K562 (cell line): ENCODE results near the gene LSM12. TPM values are rescaled to one million over a fixed set of nuclear protein-coding genes. Genes with fewer than 3 reads are reported as not detected.

Experiments used
- ATF7 ChIP-seq: fragments of 450-650 bp; IDR thresholded peaks from 2 replicates; pipeline ENCODE4 v1.7.1; 2014; ENCODE audit warnings: mild to moderate bottlenecking, moderate library complexity
- CHD2 ChIP-seq: IDR thresholded peaks from 2 replicates; pipeline ENCODE4 v1.6.1; 2011; ENCODE audit warnings: low read depth, low read length
- CSDE1 ChIP-seq, 2 experiments: fragments of 450-650 bp; IDR thresholded peaks; 2 replicates each; pipeline ENCODE4 v1.6.1; 2016; ENCODE audit warnings: mild to moderate bottlenecking in 1 of 2
- ELF4 ChIP-seq: fragments of 450-650 bp; formaldehyde crosslinking; IDR thresholded peaks from 2 replicates; pipeline ENCODE4 v1.4.0; 2022; ENCODE audit warnings: missing genetic modification characterization
- GATAD2B ChIP-seq: fragments of 450-650 bp; IDR thresholded peaks from 2 replicates; pipeline ENCODE4 v1.6.1; 2017; ENCODE audit warnings: mild to moderate bottlenecking, borderline replicate concordance
- HMG20B ChIP-seq: fragments of 250-450 bp; sonication (Bioruptor Pico); IDR thresholded peaks from 2 replicates; pipeline ENCODE4 v1.5.0; 2021; ENCODE audit warnings: mild to moderate bottlenecking
- JUND ChIP-seq, 2 experiments: IDR thresholded peaks; 2 replicates in 1 of 2; 3 replicates in 1 of 2; pipeline ENCODE4 v1.6.1; 2011; ENCODE audit warnings: borderline replicate concordance in 2 of 2, low read depth in 2 of 2, low read length in 2 of 2, improper control_type of control experiment in 1 of 2, missing biosample characterization in 1 of 2, missing genetic modification characterization in 1 of 2, missing genetic modification reagents in 1 of 2
- NEUROD1 ChIP-seq: fragments of 150-350 bp; IDR thresholded peaks from 2 replicates; pipeline ENCODE4 v1.6.1; 2014; ENCODE audit warnings: borderline replicate concordance, low read length, low read depth; ENCODE audit not compliant: partially characterized antibody
- SNRNP70 ChIP-seq: fragments of 200-400 bp; formaldehyde crosslinking; optimal IDR thresholded peaks from 2 replicates; pipeline ENCODE3; 2017; ENCODE audit warnings: low read depth, low read length
- STAG1 ChIP-seq: sonication (generic); formaldehyde crosslinking; IDR thresholded peaks from 2 replicates; pipeline ENCODE4 v1.5.0; 2020; ENCODE audit warnings: missing genetic modification reagents, borderline replicate concordance
- ZNF121 ChIP-seq: sonication (generic); formaldehyde crosslinking; conservative IDR thresholded peaks from 2 replicates; pipeline ENCODE4 v1.8.0; 2022; ENCODE audit warnings: missing genetic modification reagents
- polyA plus RNA-seq, 8 experiments: library from polyadenylated mRNA; depleted of rRNA in 4 of 8; stranded (reverse) in 5 of 8; unstranded in 3 of 8; fragments of >200 nt; fragmentation: Nextera tagmentation in 2 of 8; fragmentation: Illumina TruSeq in 1 of 8; extraction: Ambion mirVana in 2 of 8; extraction: Trizol in 1 of 8; gene quantifications; 2 replicates each; pipeline versions ENCODE4 v1.2.1 to v1.2.3, GENCODE V29; 2011 to 2014; ENCODE audit warnings: inconsistent platforms in 1 of 8, missing spikeins in 1 of 8
- total RNA-seq, 7 experiments: library from RNA; depleted of rRNA in 6 of 7; stranded (reverse); fragments of >200 nt in 6 of 7; fragmentation: Illumina TruSeq in 2 of 7; extraction: Trizol in 2 of 7; gene quantifications; 2 replicates each; pipeline versions ENCODE4 v1.2.1 to v1.2.3, GENCODE V29; 2011 to 2021; ENCODE audit warnings: low replicate concordance in 1 of 7
- TF ChIP-seq, protein P1 (sequence below): sonication (generic); formaldehyde crosslinking; IDR thresholded peaks from 2 replicates; pipeline ENCODE4 v1.9.0; 2022; ENCODE audit warnings: mild to moderate bottlenecking, missing genetic modification reagents
- TF ChIP-seq, protein P2 (sequence below): sonication (generic); formaldehyde crosslinking; IDR thresholded peaks from 2 replicates; pipeline ENCODE4 v1.8.0; 2022; ENCODE audit warnings: mild to moderate bottlenecking, missing genetic modification reagents
- TF ChIP-seq, protein P3 (sequence below): fragments of 450-650 bp; IDR thresholded peaks from one replicate; pipeline ENCODE4 v1.6.1; 2018; ENCODE audit warnings: mild to moderate bottlenecking, moderate library complexity; ENCODE audit not compliant: partially characterized antibody
- TF ChIP-seq, protein P4 (sequence below): IDR thresholded peaks from 2 replicates; pipeline ENCODE4 v1.6.1; 2016; ENCODE audit warnings: missing genetic modification characterization, missing compliant biosample characterization
- TF ChIP-seq, protein P5 (sequence below): sonication (generic); formaldehyde crosslinking; IDR thresholded peaks from 2 replicates; pipeline ENCODE4 v1.8.0; 2022; ENCODE audit warnings: mild to moderate bottlenecking, low read depth, missing genetic modification reagents
- TF ChIP-seq, protein P6 (sequence below), 3 experiments: IDR thresholded peaks in 2 of 3; conservative IDR thresholded peaks in 1 of 3; 2 replicates each; pipeline ENCODE4 v1.5.1; 2011 to 2012; ENCODE audit warnings: low read length in 3 of 3, mild to moderate bottlenecking in 3 of 3, control low read depth in 2 of 3, improper control_type of control experiment in 1 of 3, inconsistent platforms in 1 of 3, low read depth in 1 of 3, mixed read lengths in 1 of 3, moderate library complexity in 1 of 3; ENCODE audit not compliant: insufficient read depth in 2 of 3
- TF ChIP-seq, protein P7 (sequence below): sonication (generic); formaldehyde crosslinking; IDR thresholded peaks from 2 replicates; pipeline ENCODE4 v1.8.0; 2023; ENCODE audit warnings: mild to moderate bottlenecking, missing genetic modification reagents

LSM12 gene
- total and polyA plus RNA-seq, 9 of the 15 experiments (the other 6 are each of a cell fraction or from before 2014, with no cell fraction given): 53.0 to 258 (median 89.3) TPM

DNA sequence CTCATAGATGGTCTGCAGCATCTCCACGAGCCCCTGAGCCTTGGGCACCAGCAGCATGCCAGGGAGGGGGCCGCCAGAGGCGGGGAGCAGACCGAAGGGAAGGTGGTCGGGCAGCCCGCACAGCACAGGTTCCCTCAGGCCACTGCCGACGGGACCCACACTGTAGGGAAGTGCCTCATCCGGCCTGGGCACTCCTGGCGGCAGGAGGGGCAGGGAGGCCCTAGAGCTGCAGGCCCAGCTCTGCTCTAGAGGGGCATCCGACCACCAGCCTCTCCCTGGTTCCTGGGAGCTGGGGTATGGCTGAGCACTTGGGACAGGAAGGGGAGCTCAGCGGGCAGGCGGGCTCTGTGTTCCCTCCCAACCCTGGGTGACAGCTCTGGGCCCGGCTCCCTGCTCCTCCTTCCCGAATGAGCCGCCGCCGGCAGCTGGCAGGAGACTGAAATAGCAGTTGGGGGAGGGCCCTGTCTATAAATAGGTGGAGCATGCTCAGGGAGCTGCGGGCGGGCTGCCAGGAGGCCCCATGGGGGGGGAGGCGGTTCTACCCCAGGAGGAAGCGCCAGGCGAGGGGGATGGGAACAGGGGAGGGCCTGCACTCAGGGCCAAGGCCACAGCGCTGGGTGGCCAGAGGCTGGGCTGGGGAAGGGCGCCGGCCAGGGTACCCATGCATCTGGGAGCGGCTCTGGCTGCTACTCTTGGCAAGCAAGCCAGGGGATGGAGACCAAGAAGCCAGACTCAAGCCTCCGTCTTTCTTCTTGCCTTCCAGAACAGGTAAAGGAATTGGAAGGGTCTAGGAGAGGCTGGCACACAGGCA is 44.6 kb upstream of the LSM12 start (continued):
- TF ChIP-seq SNRNP70 (no peak), ATF7 (peak; percentile 43; the same call in 1 of the 2 replicates), CHD2 (peak; percentile 56), HMG20B (no peak), STAG1 (CRISPR knock-in tag) (no peak), JUND (IDR thresholded peaks at IDR 0.05; ENCODE audit: borderline replicate concordance, low read depth, low read length) (0 out of 2 replicates have a peak, but pooled peaks have one; percentile 7), JUND (tag; IDR thresholded peaks at IDR 0.05; ENCODE audit: borderline replicate concordance, low read depth, low read length) (peak; percentile 11; the same call in 1 of the 3 replicates), ELF4 (CRISPR knock-in tag) (no peak), GATAD2B (no peak), ZNF121 (CRISPR knock-in tag) (no peak), NEUROD1 (peak; percentile 35), CSDE1 (IDR thresholded peaks at IDR 0.05) (no peak)
- TF ChIP-seq, protein P1, sequence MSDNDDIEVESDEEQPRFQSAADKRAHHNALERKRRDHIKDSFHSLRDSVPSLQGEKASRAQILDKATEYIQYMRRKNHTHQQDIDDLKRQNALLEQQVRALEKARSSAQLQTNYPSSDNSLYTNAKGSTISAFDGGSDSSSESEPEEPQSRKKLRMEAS (CRISPR knock-in tag): no peak; the same call in 1 of the 2 replicates
- TF ChIP-seq, protein P2, sequence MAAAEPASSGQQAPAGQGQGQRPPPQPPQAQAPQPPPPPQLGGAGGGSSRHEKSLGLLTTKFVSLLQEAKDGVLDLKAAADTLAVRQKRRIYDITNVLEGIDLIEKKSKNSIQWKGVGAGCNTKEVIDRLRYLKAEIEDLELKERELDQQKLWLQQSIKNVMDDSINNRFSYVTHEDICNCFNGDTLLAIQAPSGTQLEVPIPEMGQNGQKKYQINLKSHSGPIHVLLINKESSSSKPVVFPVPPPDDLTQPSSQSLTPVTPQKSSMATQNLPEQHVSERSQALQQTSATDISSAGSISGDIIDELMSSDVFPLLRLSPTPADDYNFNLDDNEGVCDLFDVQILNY: no peak
- TF ChIP-seq, protein P3, sequence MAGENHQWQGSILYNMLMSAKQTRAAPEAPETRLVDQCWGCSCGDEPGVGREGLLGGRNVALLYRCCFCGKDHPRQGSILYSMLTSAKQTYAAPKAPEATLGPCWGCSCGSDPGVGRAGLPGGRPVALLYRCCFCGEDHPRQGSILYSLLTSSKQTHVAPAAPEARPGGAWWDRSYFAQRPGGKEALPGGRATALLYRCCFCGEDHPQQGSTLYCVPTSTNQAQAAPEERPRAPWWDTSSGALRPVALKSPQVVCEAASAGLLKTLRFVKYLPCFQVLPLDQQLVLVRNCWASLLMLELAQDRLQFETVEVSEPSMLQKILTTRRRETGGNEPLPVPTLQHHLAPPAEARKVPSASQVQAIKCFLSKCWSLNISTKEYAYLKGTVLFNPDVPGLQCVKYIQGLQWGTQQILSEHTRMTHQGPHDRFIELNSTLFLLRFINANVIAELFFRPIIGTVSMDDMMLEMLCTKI: no peak
- TF ChIP-seq, protein P4, sequence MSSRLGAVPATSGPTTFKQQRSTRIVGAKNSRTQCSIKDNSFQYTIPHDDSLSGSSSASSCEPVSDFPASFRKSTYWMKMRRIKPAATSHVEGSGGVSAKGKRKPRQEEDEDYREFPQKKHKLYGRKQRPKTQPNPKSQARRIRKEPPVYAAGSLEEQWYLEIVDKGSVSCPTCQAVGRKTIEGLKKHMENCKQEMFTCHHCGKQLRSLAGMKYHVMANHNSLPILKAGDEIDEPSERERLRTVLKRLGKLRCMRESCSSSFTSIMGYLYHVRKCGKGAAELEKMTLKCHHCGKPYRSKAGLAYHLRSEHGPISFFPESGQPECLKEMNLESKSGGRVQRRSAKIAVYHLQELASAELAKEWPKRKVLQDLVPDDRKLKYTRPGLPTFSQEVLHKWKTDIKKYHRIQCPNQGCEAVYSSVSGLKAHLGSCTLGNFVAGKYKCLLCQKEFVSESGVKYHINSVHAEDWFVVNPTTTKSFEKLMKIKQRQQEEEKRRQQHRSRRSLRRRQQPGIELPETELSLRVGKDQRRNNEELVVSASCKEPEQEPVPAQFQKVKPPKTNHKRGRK (tag): no peak
- TF ChIP-seq, protein P5, sequence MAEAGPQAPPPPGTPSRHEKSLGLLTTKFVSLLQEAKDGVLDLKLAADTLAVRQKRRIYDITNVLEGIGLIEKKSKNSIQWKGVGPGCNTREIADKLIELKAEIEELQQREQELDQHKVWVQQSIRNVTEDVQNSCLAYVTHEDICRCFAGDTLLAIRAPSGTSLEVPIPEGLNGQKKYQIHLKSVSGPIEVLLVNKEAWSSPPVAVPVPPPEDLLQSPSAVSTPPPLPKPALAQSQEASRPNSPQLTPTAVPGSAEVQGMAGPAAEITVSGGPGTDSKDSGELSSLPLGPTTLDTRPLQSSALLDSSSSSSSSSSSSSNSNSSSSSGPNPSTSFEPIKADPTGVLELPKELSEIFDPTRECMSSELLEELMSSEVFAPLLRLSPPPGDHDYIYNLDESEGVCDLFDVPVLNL (CRISPR knock-in tag): no peak
- TF ChIP-seq, protein P6, sequence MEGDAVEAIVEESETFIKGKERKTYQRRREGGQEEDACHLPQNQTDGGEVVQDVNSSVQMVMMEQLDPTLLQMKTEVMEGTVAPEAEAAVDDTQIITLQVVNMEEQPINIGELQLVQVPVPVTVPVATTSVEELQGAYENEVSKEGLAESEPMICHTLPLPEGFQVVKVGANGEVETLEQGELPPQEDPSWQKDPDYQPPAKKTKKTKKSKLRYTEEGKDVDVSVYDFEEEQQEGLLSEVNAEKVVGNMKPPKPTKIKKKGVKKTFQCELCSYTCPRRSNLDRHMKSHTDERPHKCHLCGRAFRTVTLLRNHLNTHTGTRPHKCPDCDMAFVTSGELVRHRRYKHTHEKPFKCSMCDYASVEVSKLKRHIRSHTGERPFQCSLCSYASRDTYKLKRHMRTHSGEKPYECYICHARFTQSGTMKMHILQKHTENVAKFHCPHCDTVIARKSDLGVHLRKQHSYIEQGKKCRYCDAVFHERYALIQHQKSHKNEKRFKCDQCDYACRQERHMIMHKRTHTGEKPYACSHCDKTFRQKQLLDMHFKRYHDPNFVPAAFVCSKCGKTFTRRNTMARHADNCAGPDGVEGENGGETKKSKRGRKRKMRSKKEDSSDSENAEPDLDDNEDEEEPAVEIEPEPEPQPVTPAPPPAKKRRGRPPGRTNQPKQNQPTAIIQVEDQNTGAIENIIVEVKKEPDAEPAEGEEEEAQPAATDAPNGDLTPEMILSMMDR (IDR thresholded peaks at IDR 0.05 in 2 of 3, conservative IDR thresholded peaks at IDR 0.05 in 1 of 3; ENCODE audit: insufficient read depth in 2 of 3, low read depth in 1 of 3, low read length in 3 of 3): peak in 1 of 3 experiments; percentile 19; a peak in 1 of 6 replicates
- TF ChIP-seq, protein P7, sequence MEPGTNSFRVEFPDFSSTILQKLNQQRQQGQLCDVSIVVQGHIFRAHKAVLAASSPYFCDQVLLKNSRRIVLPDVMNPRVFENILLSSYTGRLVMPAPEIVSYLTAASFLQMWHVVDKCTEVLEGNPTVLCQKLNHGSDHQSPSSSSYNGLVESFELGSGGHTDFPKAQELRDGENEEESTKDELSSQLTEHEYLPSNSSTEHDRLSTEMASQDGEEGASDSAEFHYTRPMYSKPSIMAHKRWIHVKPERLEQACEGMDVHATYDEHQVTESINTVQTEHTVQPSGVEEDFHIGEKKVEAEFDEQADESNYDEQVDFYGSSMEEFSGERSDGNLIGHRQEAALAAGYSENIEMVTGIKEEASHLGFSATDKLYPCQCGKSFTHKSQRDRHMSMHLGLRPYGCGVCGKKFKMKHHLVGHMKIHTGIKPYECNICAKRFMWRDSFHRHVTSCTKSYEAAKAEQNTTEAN (CRISPR knock-in tag): no peak
